HepG2 (cell line): Measurements from ENCODE around the gene PKP3. TPM values are rescaled to one million over a fixed set of nuclear protein-coding genes. Genes with fewer than 3 reads are reported as not detected.

Experiments used
- DPF2 ChIP-seq: sonication (generic); formaldehyde crosslinking; IDR thresholded peaks from 2 replicates; pipeline ENCODE4 v1.4.0; 2020; ENCODE audit warnings: mild to moderate bottlenecking, low read depth, missing genetic modification reagents, borderline replicate concordance
- EEA1 ChIP-seq: sonication (generic); formaldehyde crosslinking; IDR thresholded peaks from 2 replicates; pipeline ENCODE4 v1.5.1; 2020; ENCODE audit warnings: mild to moderate bottlenecking, missing genetic modification reagents, borderline replicate concordance
- HNF1B ChIP-seq: sonication (generic); formaldehyde crosslinking; IDR thresholded peaks from 2 replicates; pipeline ENCODE4 v1.5.1; 2020; ENCODE audit warnings: mild to moderate bottlenecking, moderate library complexity, missing genetic modification reagents
- HOXA3 ChIP-seq: sonication (generic); formaldehyde crosslinking; IDR thresholded peaks from 2 replicates; pipeline ENCODE4 v1.5.0; 2020; ENCODE audit warnings: missing genetic modification reagents
- KDM2A ChIP-seq: sonication (generic); formaldehyde crosslinking; IDR thresholded peaks from 2 replicates; pipeline ENCODE4 v1.4.0; 2020; ENCODE audit warnings: low read depth, missing genetic modification reagents, borderline replicate concordance
- MEIS2 ChIP-seq: sonication (generic); formaldehyde crosslinking; IDR thresholded peaks from 2 replicates; pipeline ENCODE4 v1.9.0; 2021; ENCODE audit warnings: mild to moderate bottlenecking, missing genetic modification reagents
- MTA1 ChIP-seq: sonication (generic); formaldehyde crosslinking; IDR thresholded peaks from 2 replicates; pipeline ENCODE4 v1.4.0; 2020; ENCODE audit warnings: missing genetic modification reagents, mild to moderate bottlenecking, borderline replicate concordance
- NR1H2 ChIP-seq: sonication (generic); formaldehyde crosslinking; IDR thresholded peaks from 2 replicates; pipeline ENCODE4 v1.8.1; 2022; ENCODE audit warnings: low read depth, missing genetic modification reagents, borderline replicate concordance
- POLR2G ChIP-seq: fragments of 200-400 bp; formaldehyde crosslinking; IDR thresholded peaks from 2 replicates; pipeline ENCODE4 v1.6.1; 2018; ENCODE audit warnings: mild to moderate bottlenecking, low read depth, low read length, moderate library complexity
- TCF7 ChIP-seq: sonication (generic); IDR thresholded peaks from 2 replicates; pipeline ENCODE4 v1.6.1; 2016; ENCODE audit warnings: antibody characterized with exemption, low read depth
- ZNF30 ChIP-seq: sonication (generic); formaldehyde crosslinking; IDR thresholded peaks from 2 replicates; pipeline ENCODE4 v1.5.0; 2020; ENCODE audit warnings: mild to moderate bottlenecking, missing genetic modification reagents
- ZNF33B ChIP-seq: sonication (generic); formaldehyde crosslinking; IDR thresholded peaks from 2 replicates; pipeline ENCODE4 v1.5.1; 2020; ENCODE audit warnings: mild to moderate bottlenecking, missing genetic modification reagents
- ZNF446 ChIP-seq: sonication (generic); formaldehyde crosslinking; IDR thresholded peaks from 2 replicates; pipeline ENCODE4 v1.5.0; 2020; ENCODE audit warnings: mild to moderate bottlenecking, missing genetic modification reagents
- ZNF512B ChIP-seq: sonication (generic); formaldehyde crosslinking; IDR thresholded peaks from 2 replicates; pipeline ENCODE4 v1.5.1; 2020; ENCODE audit warnings: missing genetic modification reagents, mild to moderate bottlenecking, borderline replicate concordance
- ZNF574 ChIP-seq: sonication (generic); formaldehyde crosslinking; IDR thresholded peaks from 2 replicates; pipeline ENCODE4 v1.4.0; 2020; ENCODE audit warnings: missing genetic modification reagents
- ZNF607 ChIP-seq: sonication (generic); formaldehyde crosslinking; IDR thresholded peaks from 2 replicates; pipeline ENCODE4 v1.5.1; 2020; ENCODE audit warnings: missing genetic modification reagents, mild to moderate bottlenecking, borderline replicate concordance
- ZNF720 ChIP-seq: sonication (generic); formaldehyde crosslinking; IDR thresholded peaks from 2 replicates; pipeline ENCODE4 v1.4.0; 2020; ENCODE audit warnings: missing genetic modification reagents
- ZNF800 ChIP-seq: sonication (generic); formaldehyde crosslinking; IDR thresholded peaks from 2 replicates; pipeline ENCODE4 v1.4.0; 2020; ENCODE audit warnings: missing genetic modification reagents
- polyA plus RNA-seq, 8 experiments: library from polyadenylated mRNA; depleted of rRNA in 3 of 8; stranded (reverse) in 7 of 8; unstranded in 1 of 8; fragments of >200 nt; fragmentation: Illumina TruSeq in 4 of 8; extraction: Trizol in 4 of 8; gene quantifications; 2 replicates each; pipeline versions ENCODE4 v1.2.1 to v1.2.3, GENCODE V29; 2011 to 2016; ENCODE audit warnings: low read depth in 4 of 8, missing spikeins in 1 of 8, mixed read lengths in 1 of 8; ENCODE audit not compliant: insufficient read depth in 1 of 8
- total RNA-seq, 5 experiments: library from RNA; depleted of rRNA; stranded (reverse); fragments of >200 nt; fragmentation: Illumina TruSeq; extraction: Trizol; gene quantifications; 2 replicates each; pipeline ENCODE4 v1.2.3, GENCODE V29; 2016; ENCODE audit warnings: low read depth in 1 of 5

PKP3 gene
- total and polyA plus RNA-seq, 2 of the 13 experiments (the other 11 are each of a cell fraction or from before 2014, with no cell fraction given), result 18.0 to 28.7 TPM

GRCh38 chr11:416757-417621 lies 23.0 kb downstream of the PKP3 start (continued):
- TF ChIP-seq ZNF512B (CRISPR knock-in tag), result 0 out of 2 replicates have a peak, but pooled peaks have one; percentile 35
- 0 out of 2 replicates have a peak, but pooled peaks have one; percentile 26 for TF ChIP-seq ZNF607 (CRISPR knock-in tag)
- TF ChIP-seq ZNF446 (CRISPR knock-in tag), result peak; percentile 60; the same call in 1 of the 2 replicates
- TF ChIP-seq DPF2 (CRISPR knock-in tag), result no peak
- no peak for TF ChIP-seq ZNF33B (CRISPR knock-in tag)
- TF ChIP-seq KDM2A (CRISPR knock-in tag), result peak; percentile 59; the same call in 1 of the 2 replicates
- TF ChIP-seq POLR2G, result peak; percentile 52; the same call in 1 of the 2 replicates
- TF ChIP-seq HNF1B (CRISPR knock-in tag), result no peak
- TF ChIP-seq TCF7, result no peak
- TF ChIP-seq ZNF720, result no peak
- 0 out of 2 replicates have a peak, but pooled peaks have one; percentile 49 for TF ChIP-seq HOXA3 (CRISPR knock-in tag)
- peak; percentile 23; the same call in 1 of the 2 replicates for TF ChIP-seq MTA1
- no peak for TF ChIP-seq MEIS2 (CRISPR knock-in tag)
- peak; percentile 96; the same call in 1 of the 2 replicates for TF ChIP-seq ZNF800 (CRISPR knock-in tag)
- peak; percentile 64; the same call in 1 of the 2 replicates for TF ChIP-seq EEA1 (CRISPR knock-in tag)
- TF ChIP-seq NR1H2 (CRISPR knock-in tag), result no peak
- TF ChIP-seq ZNF574, result 0 out of 2 replicates have a peak, but pooled peaks have one; percentile 28
- no peak for TF ChIP-seq ZNF30 (CRISPR knock-in tag)
